ENCODE data around the gene HCST.

The HCST gene, protein sequence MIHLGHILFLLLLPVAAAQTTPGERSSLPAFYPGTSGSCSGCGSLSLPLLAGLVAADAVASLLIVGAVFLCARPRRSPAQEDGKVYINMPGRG

DNA sequence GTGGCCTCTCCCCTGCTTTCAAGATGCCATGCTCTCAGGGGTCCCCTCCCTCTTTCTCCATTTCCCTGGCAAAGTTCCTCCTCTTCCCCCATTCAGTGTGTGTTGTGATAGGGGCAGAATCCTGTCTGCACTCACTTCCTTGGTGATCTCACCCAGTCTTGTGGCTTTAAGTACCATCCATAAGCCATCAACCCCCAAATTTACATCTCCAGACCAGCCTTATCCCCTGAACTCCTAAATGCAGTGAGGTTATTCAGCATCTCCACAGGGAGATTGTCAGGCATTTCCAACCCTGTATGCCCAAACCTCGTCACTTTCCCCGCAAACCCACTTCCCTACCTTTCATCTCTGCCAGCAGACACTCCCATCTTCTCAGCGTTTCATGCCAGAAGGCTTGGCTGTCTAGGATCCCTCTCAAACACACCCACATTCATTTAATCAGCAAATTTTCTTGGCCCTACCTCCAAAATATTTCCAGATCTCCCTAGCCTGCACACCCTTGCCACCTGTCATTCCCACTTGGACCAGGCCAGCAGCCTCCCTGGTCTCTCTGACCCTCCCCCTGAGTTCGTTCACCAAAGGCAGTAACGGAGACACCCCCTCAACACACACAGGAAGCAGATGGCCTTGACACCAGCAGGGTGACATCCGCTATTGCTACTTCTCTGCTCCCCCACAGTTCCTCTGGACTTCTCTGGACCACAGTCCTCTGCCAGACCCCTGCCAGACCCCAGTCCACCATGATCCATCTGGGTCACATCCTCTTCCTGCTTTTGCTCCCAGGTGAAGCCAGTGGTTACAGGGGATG lies at the start of gene HCST:
Gene HCST (plus strand): TSS at position 676 of the 808 bp plus-strand sequence. CDS start 65 bp downstream, at position 741.
- DNase-seq (ENCODE audit: low spot score): peak; percentile 57

GRCh38 chr19:35853038-35853756 lies 49.1 kb upstream of the HCST start:
- no peak for DNase-seq (ENCODE audit: low spot score)

- DNase-seq (ENCODE audit: low spot score): no peak
Measured at GRCh38 chr19:35856546-35857149, 45.7 kb upstream of the HCST start, which contains the start of gene KIRREL2. KIRREL2 (plus strand) TSS chr19:35856911; CDS start chr19:35857120, 209 bp downstream.

DNA sequence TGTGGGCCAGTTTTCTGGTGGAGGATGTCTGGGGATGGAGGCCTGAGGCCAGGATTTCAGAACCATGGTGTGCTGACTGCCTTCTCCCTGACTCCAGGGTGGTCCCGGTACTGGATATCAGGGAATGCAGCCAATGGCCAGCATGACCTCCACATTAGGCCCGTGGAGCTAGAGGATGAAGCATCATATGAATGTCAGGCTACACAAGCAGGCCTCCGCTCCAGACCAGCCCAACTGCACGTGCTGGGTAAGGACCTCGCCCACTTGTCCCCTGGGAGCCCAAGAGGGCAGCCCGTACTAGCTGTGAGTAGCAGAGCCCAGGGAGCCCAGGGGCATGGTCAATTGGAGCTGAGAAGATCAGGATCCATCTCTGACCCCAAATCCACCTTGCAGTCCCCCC lies 44.0 kb upstream of the HCST start:
- DNase-seq (ENCODE audit: low spot score): no peak

DNA sequence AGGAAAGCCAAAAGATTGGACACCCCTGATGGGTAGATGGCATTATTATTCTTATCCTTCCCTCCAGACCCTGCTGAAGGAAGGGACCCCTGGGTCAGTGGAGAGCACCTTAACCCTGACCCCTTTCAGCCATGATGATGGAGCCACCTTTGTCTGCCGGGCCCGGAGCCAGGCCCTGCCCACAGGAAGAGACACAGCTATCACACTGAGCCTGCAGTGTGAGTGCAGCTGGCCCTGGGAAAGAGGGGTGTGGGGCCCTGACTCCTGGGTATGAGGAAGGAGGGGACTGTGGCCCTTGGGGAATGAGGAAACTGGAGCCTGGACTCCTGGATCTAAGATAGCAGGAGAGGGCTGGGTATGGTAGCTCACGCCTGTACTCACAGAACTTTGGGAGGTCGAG lies 42.9 kb upstream of the HCST start:
- no peak for DNase-seq (ENCODE audit: low spot score)

DNA sequence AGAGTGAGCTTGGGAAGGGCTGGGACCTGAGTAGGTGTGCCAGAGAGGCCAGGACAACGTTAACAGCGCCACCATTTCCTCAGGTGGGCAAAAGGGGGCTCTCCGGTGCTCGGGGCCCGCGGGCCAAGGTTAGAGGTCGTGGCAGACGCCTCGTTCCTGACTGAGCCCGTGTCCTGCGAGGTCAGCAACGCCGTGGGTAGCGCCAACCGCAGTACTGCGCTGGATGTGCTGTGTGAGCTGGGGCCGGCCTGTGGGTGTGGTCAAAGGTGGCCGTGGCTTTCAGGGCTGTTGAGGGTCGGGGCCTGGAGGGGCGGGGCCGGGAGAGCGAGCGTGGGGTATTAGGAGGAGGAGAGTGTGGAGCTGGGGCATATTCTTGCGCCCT lies 41.9 kb upstream of the HCST start:
- no peak for DNase-seq (ENCODE audit: low spot score)

- no peak for DNase-seq (ENCODE audit: low spot score)
Measured at GRCh38 chr19:35860818-35861639, 41.3 kb upstream of the HCST start.

DNA sequence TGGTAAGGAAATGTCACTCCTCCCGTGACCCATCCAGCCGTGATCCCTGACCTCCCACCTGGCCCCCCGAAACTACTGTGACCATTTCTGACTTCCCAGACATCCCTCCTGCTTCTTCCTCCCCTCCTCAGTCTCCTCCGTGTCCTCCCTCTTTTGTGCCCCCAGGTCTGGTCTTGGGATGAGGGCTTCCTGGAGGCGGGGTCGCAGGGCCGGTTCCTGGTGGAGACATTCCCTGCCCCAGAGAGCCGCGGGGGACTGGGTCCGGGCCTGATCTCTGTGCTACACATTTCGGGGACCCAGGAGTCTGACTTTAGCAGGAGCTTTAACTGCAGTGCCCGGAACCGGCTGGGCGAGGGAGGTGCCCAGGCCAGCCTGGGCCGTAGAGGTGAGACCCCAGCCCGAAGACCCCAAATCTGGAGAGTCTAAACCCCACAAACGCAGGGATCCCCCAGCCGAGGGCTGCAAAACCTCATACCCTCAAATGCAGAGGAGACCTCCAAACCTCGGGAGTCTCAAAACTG lies 40.6 kb upstream of the HCST start:
- no peak for DNase-seq (ENCODE audit: low spot score)

DNA sequence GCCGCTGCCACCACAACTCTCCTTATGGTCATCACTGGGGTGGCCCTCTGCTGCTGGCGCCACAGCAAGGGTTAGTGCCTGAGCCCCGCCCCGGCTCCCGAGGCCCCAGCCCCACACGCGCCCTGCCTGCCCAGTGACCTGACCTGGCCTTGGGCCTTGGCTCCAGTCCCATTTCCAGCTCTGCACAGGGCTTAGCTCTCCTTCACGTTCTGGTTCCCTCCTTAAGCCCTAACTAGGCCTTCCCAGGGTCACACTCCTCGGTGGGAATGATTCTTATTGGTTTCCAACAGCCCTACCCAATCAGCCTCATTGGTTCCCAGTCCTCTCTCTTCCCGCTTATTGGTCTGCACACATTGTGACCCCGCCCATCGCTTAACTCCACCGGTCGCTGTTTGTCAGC lies 39.8 kb upstream of the HCST start:
- DNase-seq (ENCODE audit: low spot score): no peak

DNA sequence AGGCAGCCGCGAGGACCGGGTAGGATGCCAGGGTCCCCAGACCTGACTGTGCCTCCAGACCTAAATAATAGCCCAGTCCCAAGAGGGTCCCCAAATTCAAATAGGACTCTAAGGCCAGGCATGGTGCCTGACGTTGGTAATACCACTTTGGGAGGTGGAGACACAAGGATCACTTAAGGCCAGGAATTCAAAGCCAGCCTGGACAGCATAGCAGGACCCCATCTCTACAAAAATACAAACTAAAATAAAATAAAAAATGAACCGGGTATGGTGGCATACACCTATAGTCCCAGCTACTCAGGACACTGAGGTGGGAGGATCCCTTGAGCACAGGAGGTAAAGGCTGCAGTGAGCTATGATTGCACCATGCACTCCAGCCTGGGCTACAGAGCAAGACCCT lies 39.3 kb upstream of the HCST start:
- no peak for DNase-seq (ENCODE audit: low spot score)

DNA sequence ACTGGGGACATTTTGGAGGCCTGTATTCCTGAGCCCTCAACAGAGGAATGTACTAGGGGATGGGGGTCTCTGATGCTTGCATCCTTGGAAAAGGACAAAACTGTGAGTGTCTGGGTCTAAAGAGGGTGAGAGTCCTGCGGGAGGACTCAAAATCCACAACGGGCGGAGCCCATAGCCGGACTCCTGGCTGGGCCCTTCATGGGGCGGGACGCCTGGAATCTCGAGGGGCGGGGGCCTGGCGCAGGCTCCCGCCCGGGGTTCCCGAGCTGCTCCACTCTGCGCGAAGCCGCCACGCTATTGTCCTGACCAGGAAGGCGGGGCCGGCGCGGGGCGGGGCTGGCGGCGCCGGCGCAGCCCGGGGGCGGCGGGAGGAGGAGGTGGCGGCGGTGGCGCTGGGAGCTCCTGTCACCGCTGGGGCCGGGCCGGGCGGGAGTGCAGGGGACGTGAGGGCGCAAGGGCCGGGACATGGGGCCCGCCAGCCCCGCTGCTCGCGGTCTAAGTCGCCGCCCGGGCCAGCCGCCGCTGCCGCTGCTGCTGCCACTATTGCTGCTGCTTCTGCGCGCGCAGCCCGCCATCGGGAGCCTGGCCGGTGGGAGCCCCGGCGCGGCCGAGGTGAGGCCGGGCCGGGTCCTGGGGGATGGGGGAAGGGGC lies 34.0 kb upstream of the HCST start, which contains the start of gene APLP1:
Gene APLP1 (plus strand): TSS at position 403 of the 651 bp plus-strand sequence. CDS start 63 bp downstream, at position 466.
- DNase-seq (ENCODE audit: low spot score): peak; percentile 54

DNA sequence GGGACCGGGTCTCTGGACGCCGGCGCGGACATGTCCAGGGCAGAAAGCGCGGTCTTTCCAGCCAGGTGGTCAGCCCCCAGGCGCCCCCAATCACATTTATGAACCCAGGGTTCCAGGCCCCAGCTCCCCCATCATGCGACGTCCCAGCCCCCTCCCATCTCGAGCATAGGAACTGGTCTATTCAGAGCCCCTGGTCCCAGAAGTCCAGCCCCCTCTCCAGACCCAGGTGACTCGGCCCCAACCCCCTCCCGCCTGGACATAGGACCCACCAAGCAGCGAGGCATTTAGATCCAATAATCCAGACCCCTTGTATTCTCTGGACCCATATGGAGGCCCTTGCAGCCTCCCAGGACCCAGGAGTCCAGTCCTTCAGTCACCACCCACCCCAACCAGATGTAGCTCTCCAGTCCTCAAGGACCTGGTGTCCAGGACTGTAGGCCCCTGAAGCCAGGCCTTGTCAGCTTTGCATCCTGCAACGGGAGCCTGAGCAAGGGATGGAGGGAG lies 33.5 kb upstream of the HCST start:
- no peak for DNase-seq (ENCODE audit: low spot score)

DNA sequence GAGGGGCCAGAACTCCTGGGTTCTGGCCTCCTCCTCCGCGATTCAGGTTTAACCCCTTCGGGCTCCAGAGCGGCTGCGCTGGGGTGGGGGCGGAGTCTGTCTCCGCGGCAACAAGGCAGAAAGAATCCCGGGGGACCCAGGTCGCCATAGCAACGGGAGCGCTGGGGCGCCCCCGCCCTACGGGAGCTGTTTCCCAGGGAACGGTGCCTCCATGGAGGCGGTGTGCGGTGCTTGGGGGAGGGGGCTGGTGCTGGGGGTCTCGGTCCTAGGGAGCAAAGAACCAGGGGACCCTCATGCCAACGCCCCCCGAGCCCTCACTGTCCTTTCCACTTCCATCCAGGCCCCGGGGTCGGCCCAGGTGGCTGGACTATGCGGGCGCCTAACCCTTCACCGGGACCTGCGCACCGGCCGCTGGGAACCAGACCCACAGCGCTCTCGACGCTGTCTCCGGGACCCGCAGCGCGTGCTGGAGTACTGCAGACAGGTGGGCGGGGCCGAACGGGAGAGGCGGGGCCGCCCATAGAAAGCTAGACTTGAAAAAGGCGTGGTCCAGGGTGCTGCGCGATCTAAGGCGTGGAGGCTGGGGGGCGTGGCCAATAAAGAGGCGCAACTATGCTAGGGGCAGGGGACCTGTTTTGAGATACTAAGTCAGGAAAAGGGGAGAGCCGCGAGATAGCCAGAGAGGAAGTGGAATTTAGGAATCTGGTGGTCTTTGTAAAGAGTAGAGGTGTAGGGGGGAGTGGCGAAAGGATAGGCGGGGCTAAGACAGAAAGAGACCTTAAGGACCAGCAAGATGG lies 32.8 kb upstream of the HCST start:
- peak; percentile 88 for DNase-seq (ENCODE audit: low spot score)

DNA sequence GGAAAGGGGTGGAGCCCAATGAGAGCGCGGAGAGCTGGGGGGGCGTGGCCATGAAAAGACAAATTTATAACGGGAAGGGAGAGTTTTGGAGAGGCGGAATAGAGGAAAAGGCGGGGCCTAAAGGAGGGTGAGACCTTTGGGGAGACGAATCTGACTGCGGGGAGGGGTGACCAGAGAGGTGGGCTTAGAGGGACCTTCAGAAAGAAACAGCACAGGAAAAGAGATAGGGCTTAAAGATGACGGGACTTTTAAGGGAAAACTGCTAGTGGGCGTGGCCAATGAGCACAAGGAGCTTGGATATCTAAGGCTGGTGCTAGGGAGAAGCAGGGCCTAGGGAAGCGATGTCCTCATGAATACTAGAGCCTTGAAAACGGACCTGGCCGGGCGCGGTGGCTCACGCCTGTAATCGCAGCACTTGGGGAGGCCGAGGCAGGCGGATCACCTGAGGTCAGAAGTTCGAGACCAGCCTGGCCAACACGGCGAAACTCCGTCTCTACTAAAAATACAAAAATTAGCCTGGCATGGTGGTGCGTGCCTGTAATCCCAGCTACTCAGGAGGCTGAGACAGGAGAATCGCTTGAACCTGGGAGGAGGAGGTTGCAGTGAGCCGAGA lies 32.1 kb upstream of the HCST start:
- DNase-seq (ENCODE audit: low spot score): peak; percentile 70

- no peak for DNase-seq (ENCODE audit: low spot score)
Measured at GRCh38 chr19:35870798-35871197, 31.5 kb upstream of the HCST start.

DNA sequence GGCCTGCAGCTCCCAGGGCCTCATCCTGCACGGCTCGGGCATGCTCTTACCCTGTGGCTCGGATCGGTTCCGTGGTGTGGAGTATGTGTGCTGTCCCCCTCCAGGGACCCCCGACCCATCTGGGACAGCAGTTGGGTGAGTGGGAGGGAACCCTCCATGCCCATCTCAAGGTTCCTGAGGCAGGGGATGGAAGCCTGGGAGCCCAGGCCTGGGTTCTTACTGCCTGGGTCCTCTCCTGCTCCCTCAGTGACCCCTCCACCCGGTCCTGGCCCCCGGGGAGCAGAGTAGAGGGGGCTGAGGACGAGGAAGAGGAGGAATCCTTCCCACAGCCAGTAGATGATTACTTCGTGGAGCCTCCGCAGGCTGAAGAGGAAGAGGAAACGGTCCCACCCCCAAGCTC lies 30.7 kb upstream of the HCST start:
- no peak for DNase-seq (ENCODE audit: low spot score)

- DNase-seq (ENCODE audit: low spot score): no peak
Measured at GRCh38 chr19:35872180-35872579, 30.1 kb upstream of the HCST start.

- no peak for DNase-seq (ENCODE audit: low spot score)
Measured at GRCh38 chr19:35874392-35874930, 27.9 kb upstream of the HCST start.

- no peak for DNase-seq (ENCODE audit: low spot score)
Measured at GRCh38 chr19:35879068-35879467, 23.3 kb upstream of the HCST start.
